SKM-1 (cell line): ENCODE results near the gene PTPRG.
"Not testable (repeated sequence)": the region's sequence is repeated elsewhere in the genome, so short reads cannot be mapped to it uniquely, and the experiment has no call there.

ENCODE experiments used
- DNase-seq: peaks from one replicate; lab custom pipeline; 2025; ENCODE audit not compliant: unreplicated experiment; lab: John Stamatoyannopoulos, UW

PTPRG gene

GRCh38 chr3:61816304-61816703 is 254.9 kb downstream of the PTPRG start:
- DNase-seq = not testable (repeated sequence)

- DNase-seq = no peak
Measured at GRCh38 chr3:61819861-61820260, 258.5 kb downstream of the PTPRG start.

GRCh38 chr3:61820306-61820992 is 259.1 kb downstream of the PTPRG start:
- peak; percentile 82 for DNase-seq

- DNase-seq = no peak
Measured at GRCh38 chr3:61821823-61822251, 260.5 kb downstream of the PTPRG start.

- DNase-seq = no peak
Measured at GRCh38 chr3:61822588-61822987, 261.2 kb downstream of the PTPRG start.

- no peak for DNase-seq
Measured at GRCh38 chr3:61824553-61825135, 263.3 kb downstream of the PTPRG start.

- DNase-seq = no peak
Measured at GRCh38 chr3:61826161-61826560, 264.8 kb downstream of the PTPRG start.

- DNase-seq = no peak
Measured at GRCh38 chr3:61828184-61828874, 267.0 kb downstream of the PTPRG start.

GRCh38 chr3:61828880-61829721 is 267.7 kb downstream of the PTPRG start:
- no peak for DNase-seq

- no peak for DNase-seq
Measured at GRCh38 chr3:61829722-61830350, 268.5 kb downstream of the PTPRG start.

GRCh38 chr3:61831973-61832372 is 270.6 kb downstream of the PTPRG start:
- no peak for DNase-seq

GRCh38 chr3:61832375-61833229 is 271.2 kb downstream of the PTPRG start:
- DNase-seq = no peak

- no peak for DNase-seq
Measured at GRCh38 chr3:61839256-61839655, 277.9 kb downstream of the PTPRG start.

GRCh38 chr3:61841111-61841845 is 279.9 kb downstream of the PTPRG start:
- no peak for DNase-seq

- no peak for DNase-seq
Measured at GRCh38 chr3:61841988-61842387, 280.6 kb downstream of the PTPRG start.

- no peak for DNase-seq
Measured at GRCh38 chr3:61844346-61844745, 283.0 kb downstream of the PTPRG start.

- DNase-seq = no peak
Measured at GRCh38 chr3:61846488-61846887, 285.1 kb downstream of the PTPRG start.

- DNase-seq = no peak
Measured at GRCh38 chr3:61847784-61848462, 286.6 kb downstream of the PTPRG start.

GRCh38 chr3:61848885-61849284 is 287.5 kb downstream of the PTPRG start:
- no peak for DNase-seq
